B cell (primary cell): Measurements from ENCODE around the gene TMEM108. TPM values are rescaled to one million over a fixed set of nuclear protein-coding genes. Genes with fewer than 3 reads are reported as not detected.

Source experiments
- ATAC-seq: fragments of 200-7000 bp; cut with Tn5 transposase; one replicate; pipeline ENCODE4 v1.10.0; 2021; ENCODE audit warnings: low read depth, mild to moderate bottlenecking, moderate number of reproducible peaks, moderate library complexity
- CTCF ChIA-PET: fragments of 350-600 bp; sonication (Branson Sonifier 250); formaldehyde crosslinking; loops from one replicate; lab custom pipeline; 2021; ENCODE audit warnings: antibody characterized with exemption, inconsistent platforms; lab: Charles Lee
- POLR2A ChIA-PET: fragments of 350-600 bp; sonication (Branson Sonifier 250); formaldehyde crosslinking; loops from one replicate; lab custom pipeline; 2021; ENCODE audit warnings: antibody characterized with exemption; lab: Charles Lee
- DNase-seq: peaks from one replicate; pipeline ENCODE4 v3.0.0; 2013
- H2AFZ ChIP-seq: 2 replicates; pipeline ENCODE4 v1.6.1; 2012; ENCODE audit warnings: mild to moderate bottlenecking, low read depth, low read length; ENCODE audit not compliant: insufficient read depth, poor library complexity, severe bottlenecking
- H3K27ac ChIP-seq, 2 donors: 1 replicate in 1 of 2; 2 replicates in 1 of 2; pipeline ENCODE4 v1.5.1; 2012 to 2013; ENCODE audit warnings: low read length in 2 of 2, mild to moderate bottlenecking in 2 of 2, moderate library complexity in 1 of 2
- H3K27me3 ChIP-seq, 4 experiments: fragments of 200-600 bp in 1 of 4; sonication (generic) in 1 of 4; replicated peaks in 1 of 4; 1 replicate in 2 of 4; 2 replicates in 2 of 4; pipeline versions ENCODE4 v1.6.1 to v1.7.0; 2013 to 2016; ENCODE audit warnings: low read length in 3 of 4, mild to moderate bottlenecking in 2 of 4, mixed read lengths in 1 of 4, moderate library complexity in 1 of 4; ENCODE audit not compliant: insufficient read depth in 4 of 4, control insufficient read depth in 3 of 4; ENCODE audit errors: control extremely low read depth in 1 of 4
- H3K36me3 ChIP-seq, 2 experiments: replicated peaks in 1 of 2; 1 replicate in 1 of 2; 2 replicates in 1 of 2; pipeline versions ENCODE4 v1.6.1 to v1.7.1; 2013; ENCODE audit warnings: low read length in 1 of 2; ENCODE audit not compliant: insufficient read depth in 2 of 2, control insufficient read depth in 1 of 2; ENCODE audit errors: control extremely low read depth in 1 of 2, extremely low read depth in 1 of 2
- H3K4me1 ChIP-seq, 2 donors: fragments of 200-600 bp in 1 of 2; sonication (generic) in 1 of 2; 1 replicate in 1 of 2; 2 replicates in 1 of 2; pipeline versions ENCODE4 v1.5.1 to v1.6.1; 2013 to 2017; ENCODE audit warnings: low read length in 2 of 2; ENCODE audit not compliant: control insufficient read depth in 2 of 2, insufficient read depth in 2 of 2
- H3K4me2 ChIP-seq: replicated peaks from 2 replicates; pipeline ENCODE3; 2012; ENCODE audit warnings: mild to moderate bottlenecking, low read depth, low read length; ENCODE audit not compliant: poor library complexity, severe bottlenecking
- H3K4me3 ChIP-seq, 5 experiments: fragments of 200-600 bp in 1 of 5; sonication (generic) in 1 of 5; 1 replicate in 3 of 5; 2 replicates in 2 of 5; pipeline versions ENCODE4 v1.5.1 to v1.7.0; 2011 to 2016; ENCODE audit warnings: low read length in 4 of 5, mild to moderate bottlenecking in 4 of 5, low read depth in 2 of 5, control low read depth in 1 of 5, moderate library complexity in 1 of 5; ENCODE audit not compliant: insufficient read depth in 1 of 5; ENCODE audit errors: control extremely low read depth in 1 of 5, extremely low read depth in 1 of 5
- H3K79me2 ChIP-seq: fragments of 200-600 bp; sonication (generic); one replicate; pipeline ENCODE4 v1.6.0; 2016; ENCODE audit warnings: low read length; ENCODE audit not compliant: control insufficient read depth, insufficient read depth
- H3K9ac ChIP-seq: fragments of 200-600 bp; sonication (generic); 2 replicates; pipeline ENCODE4 v1.6.1; 2017; ENCODE audit warnings: mild to moderate bottlenecking, low read length, moderate library complexity
- H3K9me3 ChIP-seq, 3 donors: one replicate each; pipeline versions ENCODE4 v1.6.1 to v1.7.1; 2013; ENCODE audit warnings: low read length in 2 of 3; ENCODE audit not compliant: control insufficient read depth in 2 of 3, insufficient read depth in 1 of 3; ENCODE audit errors: control extremely low read depth in 1 of 3
- H4K20me1 ChIP-seq: 2 replicates; pipeline ENCODE4 v1.6.0; 2012; ENCODE audit warnings: mild to moderate bottlenecking, low read length; ENCODE audit not compliant: insufficient read depth, control insufficient read depth, poor library complexity, severe bottlenecking
- H3K27ac Mint-ChIP-seq: one replicate; pipeline ENCODE4 v1.8.0; 2021; ENCODE audit warnings: mixed read lengths
- H3K27me3 Mint-ChIP-seq: one replicate; pipeline ENCODE4 v1.8.0; 2021; ENCODE audit warnings: mixed read lengths
- H3K4me1 Mint-ChIP-seq: one replicate; pipeline ENCODE4 v1.8.0; 2021; ENCODE audit warnings: mixed read lengths
- H3K4me3 Mint-ChIP-seq: one replicate; pipeline ENCODE4 v1.8.0; 2021; ENCODE audit warnings: mixed read lengths
- H3K9me3 Mint-ChIP-seq: one replicate; pipeline ENCODE4 v1.8.0; 2022; ENCODE audit warnings: mixed read lengths; ENCODE audit not compliant: insufficient read depth
- CTCF ChIP-seq: fragments of 200-600 bp; IDR thresholded peaks from one replicate; pipeline ENCODE4 v1.8.0; 2022; ENCODE audit warnings: antibody characterized with exemption, mild to moderate bottlenecking
- EZH2 ChIP-seq: IDR thresholded peaks from 2 replicates; pipeline ENCODE4 v1.6.1; 2012; ENCODE audit warnings: borderline replicate concordance, low read depth, mild to moderate bottlenecking, moderate library complexity, low read length; ENCODE audit not compliant: insufficient read depth, poor library complexity, severe bottlenecking
- WGBS: methylation state at CpG from one replicate; pipeline ENCODE4 v1.1.5; 2013; ENCODE audit warnings: missing lambda C conversion rate; ENCODE audit not compliant: insufficient coverage; 5-methylcytosine and 5-hydroxymethylcytosine counted together
- intact Hi-C: fragments of 100-400 bp; cut with micrococcal nuclease; formaldehyde crosslinking; loops from one replicate; pipeline ENCODE4 v1.10.0; 2022
- polyA plus RNA-seq: library from polyadenylated mRNA; depleted of rRNA; stranded (reverse); fragments of >200 nt; gene quantifications from 2 replicates; pipeline ENCODE4 v1.2.3, GENCODE V29; 2012
- total RNA-seq, 2 donors: library from RNA; stranded (reverse); fragments of 120-200 nt in 1 of 2; gene quantifications; 1 replicate in 1 of 2; 2 replicates in 1 of 2; pipeline versions ENCODE4 v1.2.3 to v1.2.4, GENCODE V29; 2013 to 2022

Gene TMEM108
- total and polyA plus RNA-seq, 2 donors (not counting 1 experiment from before 2014, with no cell fraction given): not detected

DNA sequence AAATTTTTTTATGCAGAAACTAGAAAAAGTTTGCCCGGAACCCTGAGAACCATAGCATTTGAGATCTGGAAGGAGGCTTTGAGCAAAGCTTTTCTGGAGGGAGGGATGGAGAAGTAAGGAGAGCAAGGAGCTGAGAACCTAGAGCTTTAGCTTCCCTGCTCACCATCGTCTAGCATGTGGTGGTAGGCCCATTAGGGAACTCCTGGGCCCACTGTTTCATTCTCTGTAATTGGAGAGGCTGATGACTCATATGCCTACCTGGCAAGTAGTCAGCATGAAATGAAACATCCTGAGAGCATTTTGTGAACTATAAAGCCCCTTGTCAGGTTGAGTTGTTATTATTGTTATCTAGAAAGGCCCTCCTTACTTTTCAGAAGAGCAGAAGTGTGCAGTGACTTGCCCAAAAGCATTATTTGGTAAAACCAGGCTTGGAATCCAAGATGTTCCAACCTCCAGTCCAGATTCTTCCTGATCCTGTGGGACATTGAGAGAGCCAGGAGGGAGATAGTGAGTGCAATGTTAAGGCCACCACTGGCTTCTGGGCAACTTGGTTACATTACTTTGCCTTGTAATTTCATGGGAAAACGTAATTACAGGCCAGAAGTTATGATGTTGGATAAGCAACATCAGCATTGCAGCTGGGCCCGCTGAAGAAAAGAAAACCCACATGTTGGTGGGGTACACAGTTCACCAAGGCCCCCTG is 257.2 kb downstream of the TMEM108 start:
- intact Hi-C loops: no loop called here
- ATAC-seq (no peak), DNase-seq (no peak)
- Histone ChIP-seq H3K36me3 (no peaks in the 10 kb centered on the region), H3K4me3 (no peak overlapping the region), H3K4me2 (no peak overlapping the region), H3K27ac (no peak overlapping the region), H2AFZ (no peak overlapping the region), H3K79me2 (no peaks in the 10 kb centered on the region), H3K4me1 (no peaks in the 10 kb centered on the region), H3K27me3 (no peaks in the 10 kb centered on the region), H3K9me3 (no peaks in the 10 kb centered on the region), H4K20me1 (no peaks in the 10 kb centered on the region), H3K9ac (no peak overlapping the region)
- ChIA-PET CTCF (no interaction called here), POLR2A (no interaction called here)
- no peak overlapping the region for H3K27ac Mint-ChIP-seq
- H3K9me3 Mint-ChIP-seq: no peaks in the 10 kb centered on the region
- H3K27me3 Mint-ChIP-seq: peaks cover 7% of the 10 kb centered on the region
- H3K4me1 Mint-ChIP-seq: no peaks in the 10 kb centered on the region
- H3K4me3 Mint-ChIP-seq: no peak overlapping the region
- 76% methylated on average over 3 of the region's 4 CpGs for WGBS
- TF ChIP-seq CTCF (no peak), EZH2 (no peak)
